ES-I3 (cell line): ENCODE data around the gene PDILT.
"Not testable (repeated sequence)": the region's sequence is repeated elsewhere in the genome, so short reads cannot be mapped to it uniquely, and the experiment has no call there.

Source experiments
- H3K36me3 ChIP-seq: 2 replicates; pipeline ENCODE4 v1.6.1; 2013; ENCODE audit warnings: mild to moderate bottlenecking, low read length, control low read depth, moderate library complexity; ENCODE audit not compliant: insufficient read depth
- H3K4me1 ChIP-seq: 2 replicates; pipeline ENCODE4 v1.6.1; 2013; ENCODE audit warnings: mild to moderate bottlenecking, control low read depth, low read length; ENCODE audit not compliant: insufficient read depth
- H3K9ac ChIP-seq: 2 replicates; pipeline ENCODE4 v1.6.1; 2013; ENCODE audit warnings: low read depth, mild to moderate bottlenecking, low read length, moderate library complexity
- H3K9me3 ChIP-seq: 2 replicates; pipeline ENCODE4 v1.6.1; 2013; ENCODE audit warnings: mild to moderate bottlenecking, low read length, moderate library complexity; ENCODE audit not compliant: control insufficient read depth, insufficient read depth

The PDILT gene

DNA sequence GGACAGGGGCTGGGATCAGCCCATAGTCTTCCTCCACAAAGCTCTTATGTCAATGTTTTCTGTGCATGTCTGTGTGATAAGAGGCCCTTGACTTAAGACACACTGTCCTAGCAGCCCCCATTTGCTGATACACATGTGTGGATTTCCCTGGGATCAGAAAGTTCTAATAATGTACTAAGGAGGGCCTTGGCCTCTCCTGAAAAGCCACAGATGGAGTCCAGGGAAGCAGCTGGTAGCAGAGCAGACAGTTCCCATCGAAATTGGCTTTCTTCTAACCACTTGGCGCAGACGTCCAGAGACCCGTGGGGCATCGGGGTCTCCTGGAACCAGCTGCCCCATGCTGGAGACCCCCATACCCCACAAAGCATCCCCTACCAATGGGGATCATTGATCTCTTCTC lies 72.9 kb downstream of the PDILT start:
- Histone ChIP-seq H3K36me3 (no peaks in the 10 kb centered on the region), H3K4me1 (no peaks in the 10 kb centered on the region), H3K9ac (no peak overlapping the region), H3K9me3 (no peaks in the 10 kb centered on the region)

DNA sequence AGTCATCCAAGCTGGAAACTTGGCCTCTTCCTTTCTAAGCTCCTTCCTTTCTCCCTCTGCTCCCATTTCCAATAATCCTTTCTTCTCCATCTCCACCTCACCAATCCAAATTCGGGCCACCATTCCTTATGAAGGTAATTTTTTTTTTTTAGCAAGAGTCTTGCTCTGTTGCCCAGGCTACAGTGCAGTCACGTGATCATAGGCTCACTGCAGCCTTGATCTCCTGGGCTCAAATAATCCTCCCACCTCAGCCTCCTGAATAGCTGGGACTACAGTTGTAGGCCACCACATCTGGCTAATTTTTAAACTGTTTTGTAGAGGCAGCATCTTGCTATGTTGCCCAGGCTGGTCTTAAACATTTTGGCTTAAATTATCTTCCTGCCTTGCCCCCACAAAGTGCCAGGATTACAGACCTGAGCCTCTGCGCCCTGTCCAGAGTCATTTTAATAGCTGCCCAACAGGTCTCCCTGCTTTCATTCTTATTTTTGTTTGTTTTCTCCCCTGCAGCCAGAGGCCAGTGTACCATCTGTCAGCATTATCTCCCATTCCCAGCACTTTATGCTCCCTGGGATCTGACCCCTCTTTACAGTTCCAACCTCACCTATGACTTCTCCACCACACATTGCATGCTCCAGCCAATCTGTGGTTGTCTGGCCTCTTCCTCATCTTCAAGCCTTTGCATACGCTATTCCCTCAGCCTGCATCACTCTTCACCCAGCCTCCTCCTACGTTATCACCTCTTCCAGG lies 75.0 kb downstream of the PDILT start:
- H3K4me1 ChIP-seq = no peaks in the 10 kb centered on the region
- no peaks in the 10 kb centered on the region for H3K9me3 ChIP-seq
- no peaks in the 10 kb centered on the region for H3K36me3 ChIP-seq
- no peak overlapping the region for H3K9ac ChIP-seq

DNA sequence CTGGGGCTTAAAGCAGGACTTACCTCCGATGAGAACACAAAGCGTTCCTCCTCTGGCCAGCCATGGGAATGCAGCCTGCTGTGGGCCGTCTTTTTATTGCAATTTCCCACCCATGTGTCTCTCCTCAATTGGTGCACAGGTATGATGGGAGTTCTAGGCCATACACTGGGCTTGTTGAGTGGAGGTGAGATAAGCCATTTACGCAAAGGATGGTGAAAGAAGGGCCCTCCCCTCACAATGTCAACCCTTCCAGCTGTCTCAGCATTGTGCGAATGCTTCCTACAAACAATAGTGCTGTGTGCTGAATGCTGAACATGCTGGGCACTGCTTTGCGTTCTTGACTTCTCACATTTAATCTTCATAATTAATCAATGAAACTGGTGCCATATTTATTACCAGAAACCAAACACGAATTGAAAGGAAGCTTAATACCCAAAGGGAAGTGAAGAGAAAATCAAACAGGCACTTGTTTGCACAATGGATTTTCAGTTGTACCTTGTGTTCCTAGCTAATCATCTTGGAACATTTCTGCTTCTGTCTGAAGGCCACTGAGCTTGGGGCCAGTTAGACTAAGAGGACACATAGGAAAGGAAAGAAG lies 77.0 kb downstream of the PDILT start, which contains the start of gene GP2:
Gene GP2 (minus strand): TSS at position 70 of the 598 bp plus-strand sequence. CDS start 1,082 bp downstream, outside the sequence.
- Histone ChIP-seq H3K9ac (no peak within 1 kb of the TSS), H3K9me3 (no peaks in the 10 kb centered on the region), H3K4me1 (no peaks in the 10 kb centered on the region), H3K36me3 (no peaks in the 10 kb centered on the region)

DNA sequence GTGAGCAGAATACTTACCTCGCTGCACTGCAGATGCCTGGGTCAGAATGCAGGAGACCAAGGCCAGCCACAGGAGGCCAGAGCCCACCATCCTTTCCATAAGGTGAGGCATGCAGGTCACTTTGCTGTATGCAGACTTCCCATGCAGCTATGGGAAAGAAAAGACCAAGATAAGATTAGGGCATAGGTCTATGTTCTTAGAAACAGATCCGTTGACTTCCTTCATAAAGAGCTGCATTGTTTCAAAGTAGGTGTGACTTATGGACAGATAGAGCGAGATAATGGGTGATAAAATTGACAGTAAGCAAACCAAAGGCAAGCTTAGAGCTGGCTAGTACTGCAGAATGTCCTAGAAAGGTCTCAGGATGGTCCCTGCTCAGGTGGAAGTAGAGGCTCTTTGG lies 78.2 kb downstream of the PDILT start:
- Histone ChIP-seq H3K9me3 (no peaks in the 10 kb centered on the region), H3K36me3 (no peaks in the 10 kb centered on the region), H3K9ac (no peak overlapping the region), H3K4me1 (no peaks in the 10 kb centered on the region)

DNA sequence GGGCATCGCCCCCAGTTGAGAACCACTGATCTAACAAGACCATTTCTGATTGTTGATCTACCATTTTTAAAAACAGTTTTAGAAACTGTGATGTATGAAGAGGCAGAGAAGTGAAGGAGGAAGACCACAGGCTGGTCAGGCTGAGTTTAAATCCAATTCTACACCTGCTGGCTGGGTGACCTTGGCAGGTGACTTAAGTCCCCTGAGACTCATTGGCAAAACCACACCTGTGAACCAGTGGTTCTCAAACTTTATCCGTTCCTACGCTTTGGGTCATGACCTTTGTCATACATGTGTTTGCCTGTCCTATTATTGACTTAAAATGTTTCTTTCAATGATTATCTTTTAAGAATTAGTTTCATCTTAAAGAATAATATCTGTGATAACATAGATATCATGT lies 79.5 kb downstream of the PDILT start:
- Histone ChIP-seq H3K4me1 (no peaks in the 10 kb centered on the region), H3K9me3 (no peaks in the 10 kb centered on the region), H3K36me3 (no peaks in the 10 kb centered on the region), H3K9ac (no peak overlapping the region)

DNA sequence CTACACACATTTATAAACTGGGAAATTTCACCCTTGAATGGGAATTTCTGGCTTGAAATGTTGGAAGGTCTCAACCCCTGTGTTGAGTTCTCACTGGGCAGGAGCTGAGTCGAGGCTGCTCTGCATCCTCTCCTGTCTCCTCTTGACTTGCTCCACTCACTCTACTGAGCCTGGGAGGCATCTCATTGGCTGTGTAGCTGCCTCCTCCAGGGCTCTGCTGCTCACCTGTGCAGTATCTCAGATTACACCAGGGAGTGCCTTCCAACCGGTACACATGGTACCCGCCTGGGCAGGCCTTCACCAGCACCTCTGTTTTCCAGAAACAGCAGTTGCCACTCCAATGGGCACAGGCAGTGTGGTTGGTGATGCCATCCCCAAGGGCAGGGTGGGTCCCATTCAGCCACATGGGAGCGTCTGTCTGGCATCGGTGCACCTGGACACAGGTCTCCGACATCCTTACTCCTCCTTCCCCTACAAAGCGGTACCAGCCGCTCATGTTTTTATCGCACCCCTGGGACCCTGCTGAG lies 80.9 kb downstream of the PDILT start:
- H3K9ac ChIP-seq = no peak overlapping the region
- H3K9me3 ChIP-seq = no peaks in the 10 kb centered on the region

DNA sequence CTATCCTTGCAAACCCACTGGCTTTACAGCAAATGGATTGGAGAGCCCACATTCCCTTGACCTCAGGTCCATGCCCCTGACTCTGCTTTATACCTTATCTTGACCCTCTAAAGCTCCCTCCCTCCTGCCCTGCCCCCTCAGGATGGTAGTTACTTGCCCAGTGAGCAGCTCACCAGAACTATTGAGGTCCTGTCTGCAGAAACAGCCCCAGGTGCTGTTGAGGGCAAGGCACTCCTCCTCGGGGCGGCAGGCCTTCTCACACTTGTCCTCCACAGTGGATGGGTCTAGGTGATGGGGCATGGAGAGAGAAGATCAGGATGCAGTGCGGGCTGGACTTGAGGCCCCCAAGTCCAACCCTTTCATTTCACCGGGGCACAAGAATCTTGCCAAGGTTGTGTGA lies 81.8 kb downstream of the PDILT start:
- no peaks in the 10 kb centered on the region for H3K36me3 ChIP-seq
- H3K9me3 ChIP-seq = no peaks in the 10 kb centered on the region
- H3K9ac ChIP-seq = no peak overlapping the region
- no peaks in the 10 kb centered on the region for H3K4me1 ChIP-seq

More for the DNA sequence above, 80.9 kb downstream of the PDILT start:
- H3K4me1 ChIP-seq = no peaks in the 10 kb centered on the region
- H3K36me3 ChIP-seq = no peaks in the 10 kb centered on the region

DNA sequence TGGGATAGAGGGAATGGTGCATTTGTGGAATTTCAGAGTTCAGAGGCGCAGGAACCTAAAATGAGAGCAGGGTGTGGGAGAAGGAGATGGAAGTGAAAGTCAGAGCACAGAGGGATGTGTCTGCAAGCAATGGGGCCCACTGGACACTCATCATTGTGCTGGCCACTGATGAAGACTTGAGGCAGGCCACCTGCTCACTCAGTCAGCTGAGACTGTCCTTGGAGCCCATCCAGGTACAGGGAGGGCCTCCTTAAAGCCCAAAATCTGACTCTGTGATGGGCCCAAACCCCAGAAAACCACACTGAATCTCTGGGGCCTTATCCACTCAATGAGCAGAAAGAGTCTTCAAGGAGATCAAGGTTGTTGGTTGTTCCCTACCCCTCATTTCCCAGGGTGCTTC lies 82.9 kb downstream of the PDILT start:
- H3K4me1 ChIP-seq = no peaks in the 10 kb centered on the region

DNA sequence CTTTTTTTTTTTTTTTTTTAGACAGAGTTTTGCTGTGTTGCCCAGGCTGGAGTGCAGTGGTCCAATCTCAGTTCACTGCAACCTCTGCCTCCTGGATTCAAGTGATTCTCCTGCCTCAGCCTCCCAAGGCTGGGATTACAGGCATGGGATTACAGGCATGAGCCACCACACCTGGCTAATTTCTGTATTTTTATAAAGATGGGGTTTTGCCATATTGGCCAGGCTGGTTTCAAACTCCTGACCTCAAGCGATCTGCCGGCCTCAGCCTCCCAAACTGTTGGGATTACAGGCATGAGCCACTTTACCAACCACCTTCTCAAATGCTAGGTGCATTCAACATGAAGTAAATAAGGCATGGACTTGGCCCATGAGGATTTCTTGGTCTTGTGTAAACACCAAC lies 83.5 kb downstream of the PDILT start:
- H3K4me1 ChIP-seq, H3K9ac ChIP-seq, H3K9me3 ChIP-seq, H3K36me3 ChIP-seq: not testable (repeated sequence)

More for the DNA sequence above, 82.9 kb downstream of the PDILT start:
- no peaks in the 10 kb centered on the region for H3K36me3 ChIP-seq
- H3K9ac ChIP-seq = no peak overlapping the region
- H3K9me3 ChIP-seq = no peaks in the 10 kb centered on the region

DNA sequence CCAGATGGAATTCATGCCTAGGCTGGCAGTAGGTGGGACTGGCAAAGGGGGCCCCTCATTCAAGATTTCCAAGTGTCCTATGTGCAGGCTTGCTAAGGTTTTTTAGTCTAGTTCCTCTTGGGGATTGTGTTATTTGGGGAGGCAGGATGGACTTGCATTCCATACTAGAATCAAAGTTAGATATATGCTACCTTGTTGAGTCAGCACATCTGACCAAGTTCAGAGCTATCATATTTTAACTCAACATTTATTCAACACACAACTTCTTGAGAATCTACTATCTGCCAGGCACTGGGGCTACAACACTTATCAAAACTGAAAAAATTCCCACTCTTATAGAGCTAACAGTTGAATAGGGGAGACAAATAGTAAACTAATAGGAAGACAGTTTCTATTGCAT lies 83.9 kb downstream of the PDILT start:
- no peaks in the 10 kb centered on the region for H3K9me3 ChIP-seq
- H3K4me1 ChIP-seq = no peaks in the 10 kb centered on the region
- no peak overlapping the region for H3K9ac ChIP-seq
- H3K36me3 ChIP-seq = no peaks in the 10 kb centered on the region

DNA sequence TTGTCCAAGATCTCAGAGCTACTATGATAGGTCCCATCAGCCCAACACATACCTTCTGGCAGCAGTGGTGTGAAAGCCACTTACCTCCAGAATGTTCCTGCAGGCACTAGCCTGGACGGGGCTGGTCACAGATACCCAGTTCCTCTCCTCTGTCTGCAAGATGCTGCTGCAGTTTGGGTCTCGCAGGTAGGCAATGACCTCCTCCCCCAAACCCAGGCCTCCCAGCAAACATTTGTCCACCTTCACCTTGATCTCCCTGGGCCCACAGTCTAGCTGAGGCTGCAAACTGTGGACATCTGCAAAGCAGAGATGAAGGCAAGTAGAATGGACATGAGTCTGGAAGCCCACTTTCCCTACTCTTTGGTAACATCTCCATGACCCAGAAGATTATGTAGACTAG lies 84.4 kb downstream of the PDILT start:
- Histone ChIP-seq H3K9ac (no peak overlapping the region), H3K9me3 (no peaks in the 10 kb centered on the region), H3K4me1 (no peaks in the 10 kb centered on the region), H3K36me3 (no peaks in the 10 kb centered on the region)

DNA sequence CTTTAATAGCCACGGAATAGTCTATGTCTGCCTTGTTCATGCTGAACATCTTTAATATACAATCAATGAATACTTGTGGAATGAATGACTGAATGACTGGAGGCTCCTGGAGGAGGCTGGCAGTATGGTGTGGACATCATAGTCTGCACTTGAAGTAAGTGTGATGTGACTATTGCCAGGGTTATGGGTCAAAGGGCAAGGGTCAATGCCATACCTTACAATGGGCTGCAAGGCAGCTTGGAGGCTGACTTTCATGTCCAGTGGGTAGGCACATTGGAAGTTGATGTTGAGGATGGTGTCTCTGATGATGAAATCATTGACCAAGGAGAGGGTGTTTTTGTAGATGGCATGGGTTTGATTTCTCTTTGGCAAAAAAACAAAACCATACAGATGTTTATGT lies 85.1 kb downstream of the PDILT start:
- no peaks in the 10 kb centered on the region for H3K9me3 ChIP-seq
- no peaks in the 10 kb centered on the region for H3K36me3 ChIP-seq
- no peaks in the 10 kb centered on the region for H3K4me1 ChIP-seq
- no peak overlapping the region for H3K9ac ChIP-seq

DNA sequence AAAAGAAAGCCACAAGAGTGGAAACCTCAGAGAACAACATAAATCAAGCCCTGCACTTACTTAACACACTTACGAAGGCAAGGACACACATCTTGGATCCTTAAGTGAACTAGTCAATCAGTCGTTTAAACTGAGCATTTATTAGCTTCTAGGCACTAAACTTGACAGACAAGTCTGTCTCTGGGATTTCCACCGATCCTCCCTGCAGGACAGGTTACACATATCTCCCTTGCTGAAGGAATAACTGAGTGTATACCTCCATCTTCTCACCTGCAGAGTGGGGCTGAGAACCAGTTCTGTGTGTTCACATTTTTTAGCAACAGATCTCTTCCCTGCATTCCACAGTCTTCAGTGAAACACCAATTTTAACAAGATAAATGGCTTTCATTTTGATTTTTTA lies 86.1 kb downstream of the PDILT start:
- Histone ChIP-seq H3K9me3 (no peaks in the 10 kb centered on the region), H3K9ac (no peak overlapping the region), H3K4me1 (no peaks in the 10 kb centered on the region), H3K36me3 (no peaks in the 10 kb centered on the region)

DNA sequence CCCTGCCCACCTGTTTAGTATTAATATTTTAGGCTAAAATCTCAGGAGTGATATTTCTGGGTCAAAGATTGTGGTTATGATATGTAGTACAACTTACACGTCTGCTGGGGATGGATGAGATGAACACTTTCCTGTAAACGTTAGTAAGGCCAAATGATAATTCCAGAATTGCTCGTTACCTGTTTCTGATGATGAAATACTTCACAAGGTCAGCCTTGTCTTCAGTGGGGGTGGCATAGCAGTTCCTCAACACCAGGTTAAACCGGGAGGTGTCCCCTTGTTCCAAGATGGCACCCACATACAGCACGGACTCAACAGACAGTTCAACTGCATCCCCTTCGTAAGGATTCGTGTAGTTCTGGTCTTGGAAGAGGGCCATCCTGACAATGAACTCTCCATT lies 86.5 kb downstream of the PDILT start:
- Histone ChIP-seq H3K36me3 (no peaks in the 10 kb centered on the region), H3K9ac (no peak overlapping the region), H3K4me1 (no peaks in the 10 kb centered on the region), H3K9me3 (no peaks in the 10 kb centered on the region)

DNA sequence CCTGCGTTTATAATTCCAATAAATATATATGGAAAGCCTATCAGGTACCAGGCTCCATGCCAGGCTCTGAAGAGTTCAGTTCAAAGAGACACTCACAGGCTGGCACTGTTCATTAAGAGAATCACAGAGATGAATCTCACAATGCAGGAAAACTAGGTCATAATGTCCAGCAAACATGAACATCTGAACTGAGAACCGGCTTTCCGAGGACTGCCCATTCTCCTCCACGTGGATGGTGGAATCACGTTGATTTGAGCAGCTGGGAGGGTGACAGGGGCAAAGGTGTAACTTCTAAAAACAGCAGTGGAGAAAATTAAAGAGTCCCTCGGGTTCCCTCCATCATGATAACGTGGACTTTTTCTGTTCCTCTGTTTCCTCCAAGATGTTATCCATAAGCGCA lies 87.4 kb downstream of the PDILT start:
- H3K9ac ChIP-seq = no peak overlapping the region

More for the DNA sequence above, 87.4 kb downstream of the PDILT start:
- Histone ChIP-seq H3K9me3 (no peaks in the 10 kb centered on the region), H3K4me1 (no peaks in the 10 kb centered on the region), H3K36me3 (no peaks in the 10 kb centered on the region)
